ENCODE measurements around the gene RASSF4.

DNA sequence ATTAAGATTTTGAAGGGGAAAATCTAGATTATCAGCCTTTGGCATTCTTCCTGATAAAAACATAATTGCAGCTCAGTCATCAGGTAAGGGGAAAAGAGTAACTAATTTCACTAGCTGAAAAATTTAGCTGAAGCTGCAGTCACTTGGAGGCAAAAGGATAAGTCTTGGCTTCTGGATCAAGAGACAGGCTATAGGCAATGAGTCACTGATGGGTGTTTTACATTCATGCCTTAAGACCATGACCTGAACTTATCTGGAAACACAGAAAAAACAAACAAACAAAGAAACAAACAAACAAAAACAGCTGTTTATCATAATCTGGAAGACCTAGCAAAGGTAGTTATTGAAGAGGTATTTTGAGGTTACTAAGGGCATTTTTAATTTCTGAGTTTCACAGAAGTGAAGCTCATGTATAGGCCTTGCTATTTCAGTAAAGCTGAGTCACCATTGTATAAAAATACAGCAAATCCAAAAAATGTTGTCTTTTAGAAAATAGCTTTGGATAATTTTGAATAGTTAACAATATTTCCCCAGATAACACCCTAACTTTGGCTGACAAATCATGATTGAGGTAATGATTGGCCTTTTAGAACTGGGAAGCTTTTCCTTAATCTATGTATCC is 81.4 kb downstream of the RASSF4 start:
- TF ChIP-seq, protein P1, sequence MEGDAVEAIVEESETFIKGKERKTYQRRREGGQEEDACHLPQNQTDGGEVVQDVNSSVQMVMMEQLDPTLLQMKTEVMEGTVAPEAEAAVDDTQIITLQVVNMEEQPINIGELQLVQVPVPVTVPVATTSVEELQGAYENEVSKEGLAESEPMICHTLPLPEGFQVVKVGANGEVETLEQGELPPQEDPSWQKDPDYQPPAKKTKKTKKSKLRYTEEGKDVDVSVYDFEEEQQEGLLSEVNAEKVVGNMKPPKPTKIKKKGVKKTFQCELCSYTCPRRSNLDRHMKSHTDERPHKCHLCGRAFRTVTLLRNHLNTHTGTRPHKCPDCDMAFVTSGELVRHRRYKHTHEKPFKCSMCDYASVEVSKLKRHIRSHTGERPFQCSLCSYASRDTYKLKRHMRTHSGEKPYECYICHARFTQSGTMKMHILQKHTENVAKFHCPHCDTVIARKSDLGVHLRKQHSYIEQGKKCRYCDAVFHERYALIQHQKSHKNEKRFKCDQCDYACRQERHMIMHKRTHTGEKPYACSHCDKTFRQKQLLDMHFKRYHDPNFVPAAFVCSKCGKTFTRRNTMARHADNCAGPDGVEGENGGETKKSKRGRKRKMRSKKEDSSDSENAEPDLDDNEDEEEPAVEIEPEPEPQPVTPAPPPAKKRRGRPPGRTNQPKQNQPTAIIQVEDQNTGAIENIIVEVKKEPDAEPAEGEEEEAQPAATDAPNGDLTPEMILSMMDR (optimal IDR thresholded peaks at IDR 0.05 in 1 of 3, IDR thresholded peaks at IDR 0.05 in 1 of 3, conservative IDR thresholded peaks at IDR 0.05 in 1 of 3; ENCODE audit: extremely low read depth in 1 of 3, insufficient read depth in 2 of 3, low read length in 3 of 3) = no peak
- no peak for TF ChIP-seq EZH2 (IDR thresholded peaks at IDR 0.05; ENCODE audit: low read length)
